ENCODE results near the gene MEF2B.
A peak's percentile ranks its signal among the peaks of the same experiment; 100 is the strongest.

GRCh38 chr19:19115954-19116353 lies 54.1 kb downstream of the MEF2B start:
- TF ChIP-seq, protein P1, sequence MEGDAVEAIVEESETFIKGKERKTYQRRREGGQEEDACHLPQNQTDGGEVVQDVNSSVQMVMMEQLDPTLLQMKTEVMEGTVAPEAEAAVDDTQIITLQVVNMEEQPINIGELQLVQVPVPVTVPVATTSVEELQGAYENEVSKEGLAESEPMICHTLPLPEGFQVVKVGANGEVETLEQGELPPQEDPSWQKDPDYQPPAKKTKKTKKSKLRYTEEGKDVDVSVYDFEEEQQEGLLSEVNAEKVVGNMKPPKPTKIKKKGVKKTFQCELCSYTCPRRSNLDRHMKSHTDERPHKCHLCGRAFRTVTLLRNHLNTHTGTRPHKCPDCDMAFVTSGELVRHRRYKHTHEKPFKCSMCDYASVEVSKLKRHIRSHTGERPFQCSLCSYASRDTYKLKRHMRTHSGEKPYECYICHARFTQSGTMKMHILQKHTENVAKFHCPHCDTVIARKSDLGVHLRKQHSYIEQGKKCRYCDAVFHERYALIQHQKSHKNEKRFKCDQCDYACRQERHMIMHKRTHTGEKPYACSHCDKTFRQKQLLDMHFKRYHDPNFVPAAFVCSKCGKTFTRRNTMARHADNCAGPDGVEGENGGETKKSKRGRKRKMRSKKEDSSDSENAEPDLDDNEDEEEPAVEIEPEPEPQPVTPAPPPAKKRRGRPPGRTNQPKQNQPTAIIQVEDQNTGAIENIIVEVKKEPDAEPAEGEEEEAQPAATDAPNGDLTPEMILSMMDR (IDR thresholded peaks at IDR 0.05 in 2 of 3, conservative IDR thresholded peaks at IDR 0.05 in 1 of 3; ENCODE audit: control insufficient read depth in 2 of 3, extremely low read depth in 1 of 3, insufficient read depth in 1 of 3, low read depth in 3 of 3, low read length in 3 of 3), result peak; percentile 39 to 71 (median 66)
- TF ChIP-seq RFX5 (IDR thresholded peaks at IDR 0.05; ENCODE audit: low read depth, low read length) (no peak), BRCA1 (IDR thresholded peaks at IDR 0.05; ENCODE audit: low read depth, low read length) (no peak), RBBP5 (conservative IDR thresholded peaks at IDR 0.05) (no peak), PAX5 (IDR thresholded peaks at IDR 0.05; ENCODE audit: borderline replicate concordance, low read depth, low read length) (no peak), YY1 (IDR thresholded peaks at IDR 0.05; ENCODE audit: low read depth, low read length) (0 out of 2 replicates have a peak, but pooled peaks have one; percentile 40), CBX3 (IDR thresholded peaks at IDR 0.05; ENCODE audit: borderline replicate concordance, low read depth) (no peak), JUND (IDR thresholded peaks at IDR 0.05; ENCODE audit: low read depth, low read length) (no peak), JUNB (IDR thresholded peaks at IDR 0.05) (no peak), NR2C2 (IDR thresholded peaks at IDR 0.05; ENCODE audit: borderline replicate concordance, control insufficient read depth, insufficient read length, low read depth) (no peak)
